Peyer's patch (tissue), 4 donors: ENCODE results near the gene SULT1E1. TPM values are rescaled to one million over a fixed set of nuclear protein-coding genes. Genes with fewer than 3 reads are reported as not detected.

Experiments
- DNase-seq, 3 donors: peaks; one replicate each; pipeline ENCODE4 v3.0.0-alpha.2; 2017 to 2019
- H3K27ac ChIP-seq, 4 donors: fragments of 200-600 bp; sonication (generic); one replicate each; pipeline ENCODE4 v1.5.1; 2016 to 2019
- H3K27me3 ChIP-seq, 2 donors: fragments of 200-600 bp; sonication (generic); one replicate each; pipeline ENCODE4 v1.5.1; 2019
- H3K36me3 ChIP-seq, 3 donors: fragments of 200-600 bp; sonication (generic); one replicate each; pipeline ENCODE4 v1.5.1; 2016 to 2019
- H3K4me1 ChIP-seq, 4 donors: fragments of 200-600 bp; sonication (generic); one replicate each; pipeline ENCODE4 v1.5.1; 2016 to 2019
- H3K4me3 ChIP-seq, 4 donors: fragments of 200-600 bp; sonication (generic); 1 replicate in 3 of 4; 2 replicates in 1 of 4; pipeline ENCODE4 v1.5.1; 2016 to 2019; ENCODE audit warnings: mild to moderate bottlenecking in 1 of 4
- H3K9me3 ChIP-seq, 4 donors: fragments of 200-600 bp; sonication (generic); one replicate each; pipeline ENCODE4 v1.5.1; 2016 to 2019; ENCODE audit warnings: mild to moderate bottlenecking in 1 of 4
- POLR2A ChIP-seq, 2 donors: fragments of 450-650 bp; IDR thresholded peaks; one replicate each; pipeline ENCODE4 v1.5.1; 2017; ENCODE audit warnings: antibody characterized with exemption in 2 of 2, mild to moderate bottlenecking in 2 of 2, moderate library complexity in 2 of 2
- total RNA-seq, 4 donors: library from RNA; depleted of rRNA; stranded (reverse); fragments of >200 nt; gene quantifications; one replicate each; pipeline ENCODE4 v1.1.0, GENCODE V29; 2016
- TF ChIP-seq, protein P1 (sequence below), 6 experiments: fragments of 450-650 bp in 4 of 6; fragments of 200-600 bp in 2 of 6; sonication (generic) in 1 of 6; IDR thresholded peaks; one replicate each; pipeline ENCODE4 v1.5.1; 2017 to 2019; ENCODE audit warnings: antibody characterized with exemption in 6 of 6, mild to moderate bottlenecking in 3 of 6, moderate library complexity in 1 of 6

Gene SULT1E1, protein sequence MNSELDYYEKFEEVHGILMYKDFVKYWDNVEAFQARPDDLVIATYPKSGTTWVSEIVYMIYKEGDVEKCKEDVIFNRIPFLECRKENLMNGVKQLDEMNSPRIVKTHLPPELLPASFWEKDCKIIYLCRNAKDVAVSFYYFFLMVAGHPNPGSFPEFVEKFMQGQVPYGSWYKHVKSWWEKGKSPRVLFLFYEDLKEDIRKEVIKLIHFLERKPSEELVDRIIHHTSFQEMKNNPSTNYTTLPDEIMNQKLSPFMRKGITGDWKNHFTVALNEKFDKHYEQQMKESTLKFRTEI
- 10 to 100 TPM in 3 of 4 donors, 1 to 10 TPM in 1; 8.3 to 67.3 (median 44.1) TPM for total RNA-seq

DNA sequence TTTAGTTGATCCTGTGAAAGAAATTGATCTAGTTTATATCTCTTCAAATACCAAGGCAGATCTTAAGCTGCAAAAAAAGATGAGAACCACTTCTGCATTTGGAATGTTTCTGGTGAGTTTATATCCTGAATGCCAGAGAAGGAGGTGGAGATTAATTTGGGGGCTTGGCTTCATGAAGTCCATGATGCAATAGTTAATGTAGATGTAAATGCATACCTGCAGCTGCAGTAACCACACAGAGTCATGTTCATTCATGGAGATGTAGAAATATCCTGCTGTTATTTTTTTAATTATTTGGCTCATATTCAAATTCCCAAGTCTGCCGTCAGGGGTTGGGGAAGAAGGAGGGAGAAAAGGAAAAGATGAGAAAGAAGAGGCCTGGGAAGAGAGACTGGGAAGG is at the start of gene SULT1E1:
SULT1E1 (minus strand) TSS at position 94 of the 400 bp plus-strand sequence. CDS start 2,501 bp downstream, outside the sequence.
- Histone ChIP-seq H3K36me3 (no peaks in the 10 kb centered on the region), H3K4me3 (peak within 1 kb of the TSS in 2 of 4 donors; percentile 24 to 25)

DNA sequence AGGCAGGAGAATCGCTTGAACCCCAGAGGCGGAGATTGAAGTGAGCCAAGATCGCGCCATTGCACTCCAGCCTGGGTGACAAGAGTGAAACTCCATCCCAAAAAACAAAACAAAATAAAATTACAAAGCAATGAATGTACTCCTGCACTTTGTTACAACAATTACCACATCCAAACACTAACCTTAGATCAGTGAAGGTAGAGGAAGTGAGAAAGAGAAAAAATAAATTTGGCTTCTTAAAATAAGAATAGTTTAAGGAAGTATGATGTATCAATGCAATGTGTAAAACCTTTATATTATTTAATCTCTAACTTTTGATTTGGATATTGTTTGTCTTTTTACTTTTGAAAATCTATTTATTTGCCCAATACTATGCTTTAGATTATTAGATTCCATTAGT is 49.2 kb upstream of the SULT1E1 start:
- H3K27ac ChIP-seq, result no peak overlapping the region
- TF ChIP-seq, protein P1, sequence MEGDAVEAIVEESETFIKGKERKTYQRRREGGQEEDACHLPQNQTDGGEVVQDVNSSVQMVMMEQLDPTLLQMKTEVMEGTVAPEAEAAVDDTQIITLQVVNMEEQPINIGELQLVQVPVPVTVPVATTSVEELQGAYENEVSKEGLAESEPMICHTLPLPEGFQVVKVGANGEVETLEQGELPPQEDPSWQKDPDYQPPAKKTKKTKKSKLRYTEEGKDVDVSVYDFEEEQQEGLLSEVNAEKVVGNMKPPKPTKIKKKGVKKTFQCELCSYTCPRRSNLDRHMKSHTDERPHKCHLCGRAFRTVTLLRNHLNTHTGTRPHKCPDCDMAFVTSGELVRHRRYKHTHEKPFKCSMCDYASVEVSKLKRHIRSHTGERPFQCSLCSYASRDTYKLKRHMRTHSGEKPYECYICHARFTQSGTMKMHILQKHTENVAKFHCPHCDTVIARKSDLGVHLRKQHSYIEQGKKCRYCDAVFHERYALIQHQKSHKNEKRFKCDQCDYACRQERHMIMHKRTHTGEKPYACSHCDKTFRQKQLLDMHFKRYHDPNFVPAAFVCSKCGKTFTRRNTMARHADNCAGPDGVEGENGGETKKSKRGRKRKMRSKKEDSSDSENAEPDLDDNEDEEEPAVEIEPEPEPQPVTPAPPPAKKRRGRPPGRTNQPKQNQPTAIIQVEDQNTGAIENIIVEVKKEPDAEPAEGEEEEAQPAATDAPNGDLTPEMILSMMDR (IDR thresholded peaks at IDR 0.05), result no peak
- TF ChIP-seq POLR2A (IDR thresholded peaks at IDR 0.05), result no peak
- H3K4me3 ChIP-seq, result no peak overlapping the region
- no peaks in the 10 kb centered on the region for H3K9me3 ChIP-seq
- H3K4me1 ChIP-seq, result no peaks in the 10 kb centered on the region
- H3K27me3 ChIP-seq, result no peaks in the 10 kb centered on the region
- no peak for DNase-seq
- H3K36me3 ChIP-seq, result no peaks in the 10 kb centered on the region

More for the DNA sequence above, at the start of gene SULT1E1:
- no peak for DNase-seq
- peak within 1 kb of the TSS in 2 of 4 donors; percentile 24 to 43 for H3K27ac ChIP-seq
- no peaks in the 10 kb centered on the region for H3K27me3 ChIP-seq
- H3K4me1 ChIP-seq, result peaks cover 0 to 11% (median 0%) of the 10 kb centered on the region in 4 donors
- H3K9me3 ChIP-seq, result no peaks in the 10 kb centered on the region
- no peak for TF ChIP-seq POLR2A (IDR thresholded peaks at IDR 0.05)
- TF ChIP-seq, protein P1 (IDR thresholded peaks at IDR 0.05), result no peak

DNA sequence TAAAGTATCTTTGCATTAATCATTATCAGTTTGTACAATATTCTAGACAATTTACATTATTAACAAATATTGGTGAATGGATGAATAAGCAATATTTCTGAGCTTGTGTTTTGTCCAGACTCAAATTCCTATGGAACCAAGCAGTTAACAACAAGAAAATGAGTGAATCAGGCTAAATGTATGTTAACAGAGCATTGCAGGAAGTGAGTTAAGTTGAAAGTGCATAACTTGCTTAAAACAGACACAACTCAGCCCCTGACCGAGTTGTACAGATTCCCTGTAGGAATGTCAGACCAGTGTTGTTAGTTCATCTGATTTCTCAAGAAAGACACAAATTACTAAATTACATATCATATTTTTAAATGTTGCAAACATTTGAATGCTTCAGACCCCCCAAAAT is 47.2 kb upstream of the SULT1E1 start:
- no peak for DNase-seq
- Histone ChIP-seq H3K27ac (no peak overlapping the region), H3K36me3 (no peaks in the 10 kb centered on the region), H3K27me3 (no peaks in the 10 kb centered on the region), H3K4me1 (no peaks in the 10 kb centered on the region), H3K4me3 (no peak overlapping the region), H3K9me3 (no peaks in the 10 kb centered on the region)
- TF ChIP-seq, protein P1 (IDR thresholded peaks at IDR 0.05), result no peak
- no peak for TF ChIP-seq POLR2A (IDR thresholded peaks at IDR 0.05)

DNA sequence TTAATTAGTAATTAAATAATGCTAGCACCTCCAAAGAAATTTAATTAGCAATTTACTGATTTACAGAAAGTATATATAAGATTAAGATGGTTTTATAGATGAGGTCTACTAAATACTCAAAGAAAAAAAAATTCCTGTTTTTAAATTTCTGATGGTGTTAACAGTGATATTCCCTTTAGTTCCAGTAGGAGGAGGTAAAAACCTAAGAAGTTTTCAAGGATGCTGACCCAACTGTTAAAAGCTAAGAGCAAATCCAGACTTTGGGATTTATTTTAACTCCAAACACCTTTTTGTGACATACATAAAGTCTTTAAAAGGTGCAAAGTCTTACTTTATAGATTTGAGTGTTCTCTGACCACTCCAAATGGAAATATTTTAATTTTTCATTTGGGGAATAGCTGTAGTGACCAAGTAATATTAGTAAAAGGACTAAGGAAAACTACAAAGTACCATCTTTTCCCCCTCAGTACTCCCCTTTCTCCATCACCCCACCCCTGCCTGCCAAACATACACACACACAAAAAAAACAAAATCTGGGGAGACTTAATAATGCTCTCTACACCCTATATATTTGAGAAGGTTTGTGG is 36.7 kb upstream of the SULT1E1 start:
- TF ChIP-seq, protein P1 (IDR thresholded peaks at IDR 0.05), result peak in 4 of 6 experiments; percentile 20 to 53 (median 34)
- TF ChIP-seq POLR2A (IDR thresholded peaks at IDR 0.05), result no peak
- H3K4me3 ChIP-seq, result no peak overlapping the region
- H3K27ac ChIP-seq, result no peak overlapping the region
- H3K27me3 ChIP-seq, result no peaks in the 10 kb centered on the region
- H3K4me1 ChIP-seq, result no peaks in the 10 kb centered on the region
- H3K9me3 ChIP-seq, result no peaks in the 10 kb centered on the region
- H3K36me3 ChIP-seq, result no peaks in the 10 kb centered on the region
- no peak for DNase-seq

DNA sequence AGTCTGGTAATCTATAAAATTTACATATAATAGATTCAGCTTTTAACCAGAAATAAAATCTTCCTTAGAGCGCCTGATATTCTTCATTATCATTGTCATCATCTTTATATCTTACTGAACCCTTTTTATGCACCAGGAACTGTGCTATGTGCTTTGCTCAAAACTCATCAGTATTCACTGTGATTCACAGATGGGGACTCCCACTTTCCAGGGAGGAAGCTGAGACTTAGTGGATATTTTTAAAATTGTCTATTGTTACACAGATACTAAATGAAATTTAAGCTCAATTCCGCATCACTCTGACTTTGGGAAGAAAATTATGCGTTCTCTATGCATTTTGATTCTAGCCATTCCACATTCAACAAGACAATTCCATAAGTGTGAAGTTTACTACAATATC is 34.8 kb upstream of the SULT1E1 start:
- H3K27me3 ChIP-seq, result no peaks in the 10 kb centered on the region
- no peaks in the 10 kb centered on the region for H3K4me1 ChIP-seq
- H3K4me3 ChIP-seq, result no peak overlapping the region
- H3K36me3 ChIP-seq, result no peaks in the 10 kb centered on the region
- DNase-seq, result no peak
- no peaks in the 10 kb centered on the region for H3K9me3 ChIP-seq
- H3K27ac ChIP-seq, result no peak overlapping the region
- TF ChIP-seq POLR2A (IDR thresholded peaks at IDR 0.05), result no peak
- TF ChIP-seq, protein P1 (IDR thresholded peaks at IDR 0.05), result no peak
